ENCODE measurements around the gene LSM14B.
"Not testable (repeated sequence)": the region's sequence is repeated elsewhere in the genome, so short reads cannot be mapped to it uniquely, and the experiment has no call there.

The LSM14B gene
- 79.9 to 86.7 reads per million in 2 donors for total RNA-seq

DNA sequence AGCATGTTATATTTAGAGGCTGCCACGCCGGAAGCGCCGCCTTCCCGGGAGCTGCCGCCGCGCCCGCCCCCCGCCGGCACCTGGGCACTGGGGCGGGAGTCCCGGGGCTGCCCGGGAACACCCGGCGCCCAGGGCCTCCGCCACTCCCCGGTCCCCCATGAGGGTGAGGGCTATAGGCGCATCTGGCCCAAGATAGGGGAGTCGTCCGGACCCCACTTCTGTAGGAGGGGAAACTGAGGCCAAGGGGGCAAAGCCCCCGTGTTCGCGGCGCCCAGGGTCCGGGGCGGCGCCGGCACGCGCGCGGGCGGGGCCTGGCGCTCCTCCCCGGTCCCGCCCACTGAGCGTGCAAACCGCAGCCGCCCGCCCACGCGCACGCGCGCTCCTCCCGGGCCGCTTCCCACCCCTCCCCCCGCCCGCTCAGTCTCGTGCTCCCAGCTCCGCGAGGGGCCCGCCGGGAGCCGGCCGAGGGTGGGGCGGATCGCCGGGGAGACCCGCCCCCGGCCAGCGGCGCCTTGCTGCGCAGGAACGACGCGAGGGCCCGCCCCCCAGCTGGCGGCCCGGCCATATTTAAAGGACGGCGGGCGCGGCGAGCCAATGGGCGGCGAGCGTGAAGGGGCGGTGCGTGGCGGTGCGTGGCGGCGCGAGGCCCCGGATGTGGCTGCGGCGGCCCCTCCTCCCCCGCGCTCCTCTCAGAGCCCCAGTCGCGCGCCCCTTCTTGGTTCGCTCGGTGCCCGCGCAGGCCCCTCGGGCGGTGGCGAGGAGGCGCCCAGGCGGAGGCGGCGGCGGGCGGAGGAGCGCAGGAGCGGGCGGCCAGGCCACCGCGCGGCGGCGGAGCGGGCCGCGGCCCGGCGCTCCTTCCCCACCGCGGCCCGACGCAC is at the start of gene LSM14B:
TSS of gene LSM14B (plus strand) at position 700 of the 878 bp plus-strand sequence. CDS start 192 bp downstream, outside the sequence.
- peak; percentile 96 for DNase-seq

DNA sequence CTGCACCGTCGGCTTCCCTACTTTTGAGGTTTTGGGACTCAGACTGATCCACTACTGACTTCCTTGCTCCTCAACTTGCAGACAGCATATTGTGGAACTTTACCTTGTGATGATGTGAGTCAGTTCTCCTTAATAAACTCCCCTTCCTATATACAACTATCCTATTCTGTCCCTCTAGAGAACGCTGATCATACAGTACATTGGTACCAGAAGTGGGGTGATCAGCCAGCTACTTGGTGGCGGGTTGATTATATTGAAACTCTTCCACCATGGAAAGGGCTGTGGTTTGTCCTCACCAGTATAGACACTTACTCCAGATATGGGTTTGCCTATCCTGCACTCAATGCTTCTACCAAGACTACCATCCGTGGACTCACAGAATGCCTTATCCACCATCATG is 49.0 kb upstream of the LSM14B start:
- DNase-seq, result no peak

DNA sequence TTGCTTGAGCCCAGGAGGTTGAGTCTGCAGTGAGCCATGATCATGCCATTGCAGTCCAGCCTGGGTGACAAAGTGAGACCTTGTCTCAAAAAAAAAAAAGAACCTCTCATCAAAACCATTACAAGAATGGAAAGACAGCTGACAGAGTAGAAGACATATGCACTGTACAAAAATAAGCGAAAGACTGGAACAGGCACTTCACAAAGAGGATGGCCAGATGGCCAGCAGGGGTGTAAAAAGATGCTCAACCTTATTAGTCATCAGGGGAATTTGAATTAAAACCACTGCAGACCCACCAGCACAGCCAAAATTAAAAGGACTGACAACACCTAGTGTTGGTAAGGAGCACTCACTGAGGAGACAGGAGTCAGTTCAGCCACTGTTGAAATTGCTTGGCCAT is 43.1 kb upstream of the LSM14B start:
- no peak for DNase-seq

DNA sequence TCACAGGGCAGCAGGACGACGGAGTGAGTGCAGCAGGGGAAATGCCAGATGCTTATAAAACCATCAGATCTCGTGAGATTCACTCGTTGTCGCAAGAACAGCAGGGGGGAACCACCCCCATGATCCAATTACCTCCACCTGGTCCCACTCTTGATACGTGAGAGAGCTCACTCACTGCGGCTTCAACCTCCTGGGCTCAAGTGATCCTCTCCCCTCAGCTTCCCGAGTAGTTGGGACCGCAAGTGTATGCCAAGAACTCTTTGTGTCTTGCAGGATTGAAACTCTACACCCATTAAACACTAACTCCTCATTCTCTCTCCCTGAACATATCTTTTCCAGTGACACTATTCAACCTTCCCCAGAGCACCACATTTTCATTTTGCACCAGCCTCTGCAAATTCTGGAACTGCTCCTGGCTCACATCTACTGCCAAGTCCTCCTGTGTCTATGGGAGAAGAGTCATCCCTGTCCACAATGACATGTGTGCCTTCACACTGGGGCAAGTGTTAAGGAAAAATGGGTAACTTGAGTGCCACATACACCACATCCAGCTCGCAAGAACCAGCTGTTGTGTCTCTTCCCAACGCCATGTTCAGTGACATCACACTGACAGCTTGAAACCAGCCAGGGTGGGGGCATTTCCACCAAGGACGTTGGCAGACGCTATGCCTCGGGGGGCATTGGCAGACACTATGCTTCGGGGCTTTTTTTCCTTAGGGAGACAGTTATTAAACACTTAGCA is 41.9 kb upstream of the LSM14B start:
- no peak for DNase-seq

DNA sequence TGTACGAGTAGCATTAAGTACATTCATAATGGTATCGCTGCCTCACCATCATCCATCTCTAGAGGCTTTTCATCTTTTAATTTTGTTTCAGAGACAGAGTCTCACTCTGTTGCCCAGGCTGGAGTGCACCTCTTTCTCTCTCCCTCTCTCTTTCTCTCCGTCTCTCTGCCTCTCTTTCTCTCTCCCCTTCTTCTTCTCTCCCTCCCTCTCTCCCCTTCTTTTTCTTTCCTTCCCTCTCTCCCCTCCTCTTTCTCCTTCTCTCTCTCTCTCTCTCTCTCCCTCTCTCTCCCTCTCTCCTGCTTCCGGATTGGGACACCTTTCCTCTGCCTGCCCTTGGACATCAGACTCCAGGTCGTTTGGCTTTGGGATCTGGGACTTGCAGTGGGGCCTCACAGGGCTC is 39.0 kb upstream of the LSM14B start:
- no peak for DNase-seq

GRCh38 chr20:62084224-62084623 is 38.1 kb upstream of the LSM14B start:
- not testable (repeated sequence) for DNase-seq

DNA sequence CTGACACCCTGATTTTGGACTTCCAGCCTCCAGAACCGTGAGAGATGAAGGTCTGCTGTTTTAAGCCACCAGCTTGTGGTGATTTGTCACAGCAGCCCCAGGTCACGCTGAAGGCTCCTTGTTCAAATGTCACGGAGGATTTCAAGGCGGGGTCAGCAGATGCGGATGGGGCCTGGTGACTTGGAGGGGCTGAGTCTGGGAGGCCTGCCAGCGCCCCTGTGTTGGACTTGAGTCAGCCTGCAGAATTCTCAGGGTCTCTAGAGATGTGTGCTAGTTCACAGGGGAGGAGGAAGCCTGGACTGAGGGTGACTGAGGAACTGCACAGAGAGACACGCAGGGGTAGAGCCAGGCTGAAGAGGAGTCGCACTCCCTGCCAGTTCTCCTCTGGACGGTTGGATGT is 37.1 kb upstream of the LSM14B start:
- no peak for DNase-seq

- no peak for DNase-seq
Measured at GRCh38 chr20:62087227-62087626, 35.0 kb upstream of the LSM14B start.

DNA sequence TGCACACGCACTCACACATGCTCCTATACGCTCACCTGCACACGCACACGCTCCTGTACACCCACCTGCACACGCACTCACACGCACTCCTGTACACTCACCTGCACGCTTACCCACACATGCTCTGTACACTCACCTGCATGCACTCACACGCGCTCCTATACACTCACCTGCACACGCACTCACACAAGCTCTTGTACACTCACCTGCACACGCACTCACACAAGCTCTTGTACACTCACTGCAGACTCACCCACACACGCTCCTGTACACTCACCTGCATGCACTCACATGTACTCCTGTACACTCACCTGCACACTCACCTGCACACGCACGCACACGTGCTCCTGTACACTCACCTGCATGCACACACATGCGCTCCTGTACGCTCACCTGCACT is 34.6 kb upstream of the LSM14B start:
- DNase-seq, result no peak

GRCh38 chr20:62088258-62089127 is 33.8 kb upstream of the LSM14B start:
- DNase-seq, result no peak

DNA sequence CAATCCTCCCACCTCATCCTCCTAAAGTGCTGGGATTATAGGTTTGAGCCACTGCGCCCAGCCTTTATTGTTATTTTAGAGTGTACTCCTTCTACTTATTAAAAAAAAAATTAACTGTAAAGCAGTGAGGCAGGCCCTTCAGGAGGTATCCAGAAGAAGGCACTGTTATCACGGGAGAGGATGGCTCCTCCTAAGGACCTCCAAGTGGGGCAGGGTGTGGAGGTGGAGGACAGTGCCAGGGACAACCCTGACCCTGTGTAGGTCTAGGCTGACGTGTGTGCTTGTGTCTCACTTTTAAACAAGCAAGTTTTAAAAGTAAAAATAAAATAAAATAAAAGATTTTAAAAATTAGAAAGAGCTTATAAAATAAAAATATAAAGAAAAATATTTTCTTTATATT is 32.9 kb upstream of the LSM14B start:
- DNase-seq, result no peak

DNA sequence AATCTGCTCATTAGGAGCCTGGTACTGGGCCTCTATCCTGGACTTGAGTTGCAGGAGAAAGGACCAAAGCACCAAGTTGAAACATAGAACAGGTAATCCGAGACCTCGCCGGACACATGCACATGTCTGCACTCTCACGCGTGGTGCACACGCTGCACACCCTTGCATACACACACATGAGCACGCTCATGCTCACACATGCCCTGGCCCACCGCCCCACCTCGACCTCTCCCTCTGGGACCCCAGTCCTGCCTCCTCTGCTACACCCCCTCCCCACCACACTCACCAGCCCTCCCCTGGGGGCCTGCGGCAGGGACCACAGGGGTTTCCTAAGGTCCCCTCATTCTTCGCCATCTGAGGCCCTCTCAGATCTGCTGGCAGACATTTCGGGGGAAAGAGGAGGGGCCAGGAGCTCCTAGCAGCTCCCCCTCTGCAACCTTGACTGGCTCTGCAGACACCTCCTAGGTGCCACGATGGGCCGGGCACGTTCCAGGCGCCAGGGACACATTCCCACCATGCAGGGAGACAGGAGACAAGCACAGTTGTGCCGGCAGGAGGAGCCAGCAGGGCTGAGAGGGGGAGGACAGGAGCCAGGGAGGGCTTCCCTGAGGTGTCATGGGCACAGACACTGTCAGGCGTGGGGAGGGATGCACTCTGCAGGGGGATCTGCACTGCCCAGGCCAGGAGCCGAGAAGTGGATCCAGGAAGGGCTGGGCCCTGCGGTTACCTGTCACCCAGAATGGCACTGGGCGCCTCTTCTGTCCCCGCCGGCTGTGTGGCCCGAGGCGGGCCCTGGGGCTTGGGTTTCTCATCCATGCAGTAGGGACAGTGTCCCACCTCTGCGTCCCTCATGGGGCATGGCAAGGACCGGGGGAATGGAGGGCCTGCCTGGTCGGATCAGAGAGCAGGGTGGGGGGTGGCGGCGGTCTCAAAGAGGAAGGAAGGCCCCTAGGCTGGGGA is 25.6 kb upstream of the LSM14B start:
- no peak for DNase-seq

- DNase-seq, result no peak
Measured at GRCh38 chr20:62097881-62098407, 24.3 kb upstream of the LSM14B start.

DNA sequence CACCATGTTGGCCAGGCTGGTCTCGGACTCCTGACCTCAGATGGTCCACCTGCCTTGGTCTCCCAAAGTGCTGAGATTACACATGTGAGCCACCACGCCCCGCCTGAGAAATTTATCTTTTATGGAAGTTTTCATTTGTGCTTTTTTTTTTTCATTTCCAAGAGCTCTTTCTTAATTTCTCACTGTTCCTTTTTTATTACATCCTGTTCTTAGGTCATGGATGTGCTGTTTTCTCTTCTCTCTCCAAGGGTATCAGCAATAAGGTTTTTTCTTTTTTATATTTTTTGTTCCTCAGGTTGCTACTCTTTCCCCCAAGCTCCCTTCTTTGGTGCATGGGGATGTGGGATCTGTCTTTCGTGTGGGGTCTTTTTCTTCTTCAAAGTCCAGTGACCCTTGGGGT is 21.2 kb upstream of the LSM14B start:
- no peak for DNase-seq

- no peak for DNase-seq
Measured at GRCh38 chr20:62103508-62104233, 18.6 kb upstream of the LSM14B start.

- DNase-seq, result no peak
Measured at GRCh38 chr20:62104234-62104789, 18.0 kb upstream of the LSM14B start.

GRCh38 chr20:62104791-62105345 is 17.4 kb upstream of the LSM14B start:
- no peak for DNase-seq

- no peak for DNase-seq
Measured at GRCh38 chr20:62105592-62105991, 16.7 kb upstream of the LSM14B start.

DNA sequence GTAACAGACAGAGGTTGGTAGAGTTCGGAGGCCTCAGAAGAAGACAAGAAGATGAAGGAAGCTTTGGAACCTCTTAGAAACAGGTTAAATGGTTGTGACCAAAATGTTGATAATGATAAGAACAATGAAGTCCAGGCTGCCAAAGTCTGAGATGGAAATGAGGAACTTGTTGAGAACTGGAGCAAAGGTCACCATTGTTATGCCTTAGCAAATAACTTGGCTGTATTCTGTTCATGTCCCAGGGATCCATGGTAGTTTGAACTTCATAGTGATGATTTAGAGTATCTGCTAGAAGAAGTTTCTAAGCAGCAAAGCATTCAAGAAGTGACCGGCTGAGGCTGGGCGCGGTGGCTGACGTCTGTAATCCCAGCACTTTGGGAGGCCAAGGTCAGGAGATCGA is 11.1 kb upstream of the LSM14B start:
- DNase-seq, result no peak

GRCh38 chr20:62112368-62112767 is 9.9 kb upstream of the LSM14B start:
- DNase-seq, result no peak
